Suprapubic skin (tissue), 4 donors: ENCODE data around the gene POLR1E.

Experiments used
- EP300 ChIP-seq: sonication (generic); formaldehyde crosslinking; IDR thresholded peaks from one replicate; pipeline ENCODE4 v1.6.1; 2017; ENCODE audit warnings: antibody characterized with exemption
- POLR2A ChIP-seq, 2 donors: fragments of 450-650 bp; IDR thresholded peaks; one replicate each; pipeline ENCODE4 v1.6.1; 2017; ENCODE audit warnings: antibody characterized with exemption in 2 of 2, mild to moderate bottlenecking in 2 of 2, moderate library complexity in 2 of 2
- POLR2AphosphoS5 ChIP-seq, 3 donors: sonication (generic); formaldehyde crosslinking; IDR thresholded peaks; one replicate each; pipeline ENCODE4 v1.6.1; 2017; ENCODE audit warnings: antibody characterized with exemption in 3 of 3
- TF ChIP-seq, protein P1 (sequence below), 2 donors: fragments of 200-600 bp in 1 of 2; fragments of 450-650 bp in 1 of 2; sonication (generic) in 1 of 2; IDR thresholded peaks; one replicate each; pipeline ENCODE4 v1.5.1; 2016 to 2019; ENCODE audit warnings: antibody characterized with exemption in 2 of 2, mild to moderate bottlenecking in 1 of 2, moderate library complexity in 1 of 2

GRCh38 chr9:37534901-37535300, 49.2 kb downstream of the POLR1E start:
- TF ChIP-seq, protein P1, sequence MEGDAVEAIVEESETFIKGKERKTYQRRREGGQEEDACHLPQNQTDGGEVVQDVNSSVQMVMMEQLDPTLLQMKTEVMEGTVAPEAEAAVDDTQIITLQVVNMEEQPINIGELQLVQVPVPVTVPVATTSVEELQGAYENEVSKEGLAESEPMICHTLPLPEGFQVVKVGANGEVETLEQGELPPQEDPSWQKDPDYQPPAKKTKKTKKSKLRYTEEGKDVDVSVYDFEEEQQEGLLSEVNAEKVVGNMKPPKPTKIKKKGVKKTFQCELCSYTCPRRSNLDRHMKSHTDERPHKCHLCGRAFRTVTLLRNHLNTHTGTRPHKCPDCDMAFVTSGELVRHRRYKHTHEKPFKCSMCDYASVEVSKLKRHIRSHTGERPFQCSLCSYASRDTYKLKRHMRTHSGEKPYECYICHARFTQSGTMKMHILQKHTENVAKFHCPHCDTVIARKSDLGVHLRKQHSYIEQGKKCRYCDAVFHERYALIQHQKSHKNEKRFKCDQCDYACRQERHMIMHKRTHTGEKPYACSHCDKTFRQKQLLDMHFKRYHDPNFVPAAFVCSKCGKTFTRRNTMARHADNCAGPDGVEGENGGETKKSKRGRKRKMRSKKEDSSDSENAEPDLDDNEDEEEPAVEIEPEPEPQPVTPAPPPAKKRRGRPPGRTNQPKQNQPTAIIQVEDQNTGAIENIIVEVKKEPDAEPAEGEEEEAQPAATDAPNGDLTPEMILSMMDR (IDR thresholded peaks at IDR 0.05): no peak
- TF ChIP-seq POLR2A (IDR thresholded peaks at IDR 0.05) (no peak), EP300 (no peak), POLR2AphosphoS5 (IDR thresholded peaks at IDR 0.05) (no peak)
